Esophagus muscularis mucosa (tissue), 4 donors: Measurements from ENCODE around the gene GP1BA. TPM values are rescaled to one million over a fixed set of nuclear protein-coding genes. Genes with fewer than 3 reads are reported as not detected.

Source experiments
- DNase-seq: peaks from one replicate; pipeline ENCODE4 v3.0.0-alpha.2; 2017; ENCODE audit errors: extremely low spot score
- H3K27ac ChIP-seq, 4 donors: fragments of 200-600 bp; sonication (generic); replicated peaks in 1 of 4; 1 replicate in 3 of 4; 2 replicates in 1 of 4; pipeline ENCODE4 v1.5.1; 2016 to 2019; ENCODE audit warnings: mild to moderate bottlenecking in 1 of 4
- H3K27me3 ChIP-seq, 4 donors: fragments of 200-600 bp; sonication (generic); one replicate each; pipeline versions ENCODE4 v1.5.1 to v1.6.0; 2016 to 2019
- H3K36me3 ChIP-seq, 4 donors: fragments of 200-600 bp; sonication (generic); one replicate each; pipeline ENCODE4 v1.5.1; 2016 to 2019
- H3K4me1 ChIP-seq, 4 donors: fragments of 200-600 bp; sonication (generic); one replicate each; pipeline ENCODE4 v1.5.1; 2016 to 2019
- H3K4me3 ChIP-seq, 4 donors: fragments of 200-600 bp; sonication (generic); 1 replicate in 2 of 4; 2 replicates in 2 of 4; pipeline ENCODE4 v1.5.1; 2016 to 2019; ENCODE audit warnings: mild to moderate bottlenecking in 4 of 4, moderate library complexity in 1 of 4
- H3K9me3 ChIP-seq, 4 donors: fragments of 200-600 bp; sonication (generic); 1 replicate in 3 of 4; 2 replicates in 1 of 4; pipeline ENCODE4 v1.5.1; 2016 to 2019
- EP300 ChIP-seq: sonication (generic); formaldehyde crosslinking; IDR thresholded peaks from one replicate; pipeline ENCODE4 v1.6.1; 2017; ENCODE audit warnings: antibody characterized with exemption
- POLR2A ChIP-seq: fragments of 450-650 bp; IDR thresholded peaks from one replicate; pipeline ENCODE4 v1.6.1; 2017; ENCODE audit warnings: antibody characterized with exemption, moderate library complexity, mild to moderate bottlenecking, low read depth
- POLR2AphosphoS5 ChIP-seq, 2 donors: sonication (generic); formaldehyde crosslinking; IDR thresholded peaks; one replicate each; pipeline ENCODE4 v1.6.1; 2017; ENCODE audit warnings: antibody characterized with exemption in 2 of 2
- WGBS: methylation state at CpG from one replicate; pipeline ENCODE4 v1.1.5; 2018; 5-methylcytosine and 5-hydroxymethylcytosine counted together
- intact Hi-C: fragments of 100-400 bp; cut with DNase I; formaldehyde crosslinking; loops from one replicate; pipeline ENCODE4 v1.15.1; 2023
- total RNA-seq, 4 donors: library from RNA; depleted of rRNA; stranded (reverse); fragments of >200 nt; gene quantifications; one replicate each; pipeline versions ENCODE4 v1.1.0 to v1.2.1, GENCODE V29; 2016
- TF ChIP-seq, protein P1 (sequence below), 3 experiments: fragments of 200-600 bp in 2 of 3; fragments of 450-650 bp in 1 of 3; sonication (generic) in 2 of 3; IDR thresholded peaks; one replicate each; pipeline ENCODE4 v1.5.1; 2017 to 2019; ENCODE audit warnings: antibody characterized with exemption in 3 of 3, mild to moderate bottlenecking in 2 of 3, moderate library complexity in 1 of 3

GP1BA gene
- total RNA-seq, 4 donors from 2014 or later, result 0.33 TPM; not detected in 3

GRCh38 chr17:4959261-4959965 is 27.3 kb downstream of the GP1BA start:
- Histone ChIP-seq H3K4me1 (no peaks in the 10 kb centered on the region), H3K27ac (no peak overlapping the region), H3K4me3 (no peak overlapping the region), H3K36me3 (peaks cover 15 to 45% (median 37%) of the 10 kb centered on the region in 4 donors), H3K27me3 (no peaks in the 10 kb centered on the region), H3K9me3 (no peaks in the 10 kb centered on the region)
- intact Hi-C loops, result no loop called here
- WGBS, result 84% methylated on average over 18 of the region's 18 CpGs
- TF ChIP-seq POLR2AphosphoS5 (IDR thresholded peaks at IDR 0.05) (no peak), POLR2A (no peak)
- TF ChIP-seq, protein P1, sequence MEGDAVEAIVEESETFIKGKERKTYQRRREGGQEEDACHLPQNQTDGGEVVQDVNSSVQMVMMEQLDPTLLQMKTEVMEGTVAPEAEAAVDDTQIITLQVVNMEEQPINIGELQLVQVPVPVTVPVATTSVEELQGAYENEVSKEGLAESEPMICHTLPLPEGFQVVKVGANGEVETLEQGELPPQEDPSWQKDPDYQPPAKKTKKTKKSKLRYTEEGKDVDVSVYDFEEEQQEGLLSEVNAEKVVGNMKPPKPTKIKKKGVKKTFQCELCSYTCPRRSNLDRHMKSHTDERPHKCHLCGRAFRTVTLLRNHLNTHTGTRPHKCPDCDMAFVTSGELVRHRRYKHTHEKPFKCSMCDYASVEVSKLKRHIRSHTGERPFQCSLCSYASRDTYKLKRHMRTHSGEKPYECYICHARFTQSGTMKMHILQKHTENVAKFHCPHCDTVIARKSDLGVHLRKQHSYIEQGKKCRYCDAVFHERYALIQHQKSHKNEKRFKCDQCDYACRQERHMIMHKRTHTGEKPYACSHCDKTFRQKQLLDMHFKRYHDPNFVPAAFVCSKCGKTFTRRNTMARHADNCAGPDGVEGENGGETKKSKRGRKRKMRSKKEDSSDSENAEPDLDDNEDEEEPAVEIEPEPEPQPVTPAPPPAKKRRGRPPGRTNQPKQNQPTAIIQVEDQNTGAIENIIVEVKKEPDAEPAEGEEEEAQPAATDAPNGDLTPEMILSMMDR (IDR thresholded peaks at IDR 0.05), result no peak
- DNase-seq, result no peak

DNA sequence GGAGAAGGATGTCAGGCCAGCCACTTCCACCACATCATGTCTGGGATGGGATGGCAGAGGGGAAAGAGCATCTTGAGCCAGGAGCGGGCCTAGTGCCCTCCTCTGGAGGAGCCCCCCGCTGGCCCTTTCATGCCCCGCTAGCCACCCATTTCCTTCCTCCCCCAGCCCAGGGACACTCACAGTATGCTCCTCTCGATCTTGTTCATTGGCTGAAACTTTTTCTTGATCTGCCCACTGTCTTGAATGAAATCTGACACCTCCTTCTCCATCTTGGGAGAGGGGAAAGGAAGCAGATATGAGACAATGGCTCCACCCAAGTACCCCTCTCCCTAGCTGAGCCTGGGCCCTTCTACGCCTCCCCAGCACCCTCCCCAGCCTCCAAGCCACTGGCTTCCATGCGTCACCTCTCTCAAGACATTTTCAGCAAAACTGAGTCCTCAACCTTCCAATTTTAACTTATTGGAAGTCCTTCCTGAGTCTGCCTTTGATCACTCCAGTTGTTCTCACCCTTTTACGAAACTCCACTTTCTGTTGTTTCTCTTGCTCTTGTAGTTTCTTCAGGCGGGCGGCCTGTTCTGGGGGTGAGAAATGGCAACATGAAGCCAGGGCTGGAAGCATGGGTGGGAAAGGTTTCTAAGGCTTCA is 28.3 kb downstream of the GP1BA start:
- peaks cover 15 to 45% (median 37%) of the 10 kb centered on the region in 4 donors for H3K36me3 ChIP-seq

GRCh38 chr17:4965311-4965986 is 33.4 kb downstream of the GP1BA start:
- Histone ChIP-seq H3K27ac (peak overlapping the region; percentile 91 to 97 (median 95)), H3K36me3 (peaks cover 0 to 35% (median 19%) of the 10 kb centered on the region in 4 donors), H3K9me3 (no peaks in the 10 kb centered on the region), H3K4me1 (peaks cover 32 to 49% (median 41%) of the 10 kb centered on the region in 4 donors), H3K4me3 (peak overlapping the region in 1 of 4 donors; percentile 78), H3K27me3 (no peaks in the 10 kb centered on the region)
- intact Hi-C loops, result no loop called here
- WGBS, result 94% methylated on average over 15 of the region's 15 CpGs
- TF ChIP-seq POLR2A, result no peak
- TF ChIP-seq, protein P1 (IDR thresholded peaks at IDR 0.05), result no peak
- no peak for TF ChIP-seq POLR2AphosphoS5 (IDR thresholded peaks at IDR 0.05)
- no peak for TF ChIP-seq EP300
- no peak for DNase-seq

More for the DNA sequence above, 28.3 kb downstream of the GP1BA start:
- no peak for DNase-seq
- intact Hi-C loops, result no loop called here
- H3K4me1 ChIP-seq, result peaks cover 2 to 9% (median 4%) of the 10 kb centered on the region in 4 donors
- H3K27ac ChIP-seq, result no peak overlapping the region
- 77% methylated on average over 9 of the region's 9 CpGs for WGBS
- no peak for TF ChIP-seq POLR2A
- TF ChIP-seq POLR2AphosphoS5 (IDR thresholded peaks at IDR 0.05), result no peak
- no peak for TF ChIP-seq EP300
- TF ChIP-seq, protein P1 (IDR thresholded peaks at IDR 0.05), result no peak
- no peaks in the 10 kb centered on the region for H3K27me3 ChIP-seq
- no peaks in the 10 kb centered on the region for H3K9me3 ChIP-seq
- H3K4me3 ChIP-seq, result no peak overlapping the region

- Histone ChIP-seq H3K9me3 (no peaks in the 10 kb centered on the region), H3K36me3 (peaks cover 6 to 41% (median 23%) of the 10 kb centered on the region in 4 donors), H3K4me1 (peaks cover 32 to 49% (median 43%) of the 10 kb centered on the region in 4 donors), H3K4me3 (peak overlapping the region; percentile 76 to 86 (median 78)), H3K27me3 (no peaks in the 10 kb centered on the region), H3K27ac (peak overlapping the region; percentile 91 to 97 (median 95))
- WGBS, result 0% methylated on average over 25 of the region's 42 CpGs
- intact Hi-C loops, result loop anchor here (2.0 kb wide), 1 partner anchor 18 kb away; the partner anchor contains the start of gene PFN1
- TF ChIP-seq EP300 (no peak), POLR2AphosphoS5 (IDR thresholded peaks at IDR 0.05) (peak; percentile 71 to 78), POLR2A (peak; percentile 50)
- TF ChIP-seq, protein P1 (IDR thresholded peaks at IDR 0.05), result peak in 1 of 3 experiments; percentile 27
- DNase-seq, result peak; percentile 100
Measured at GRCh38 chr17:4966844-4967538, 34.9 kb downstream of the GP1BA start.
